ENCODE results near the gene COL24A1. TPM values are rescaled to one million over a fixed set of nuclear protein-coding genes. Genes with fewer than 3 reads are reported as not detected.

Gene COL24A1
- total and polyA plus RNA-seq, 2 donors from 2014 or later = 0.47 to 0.54 TPM

DNA sequence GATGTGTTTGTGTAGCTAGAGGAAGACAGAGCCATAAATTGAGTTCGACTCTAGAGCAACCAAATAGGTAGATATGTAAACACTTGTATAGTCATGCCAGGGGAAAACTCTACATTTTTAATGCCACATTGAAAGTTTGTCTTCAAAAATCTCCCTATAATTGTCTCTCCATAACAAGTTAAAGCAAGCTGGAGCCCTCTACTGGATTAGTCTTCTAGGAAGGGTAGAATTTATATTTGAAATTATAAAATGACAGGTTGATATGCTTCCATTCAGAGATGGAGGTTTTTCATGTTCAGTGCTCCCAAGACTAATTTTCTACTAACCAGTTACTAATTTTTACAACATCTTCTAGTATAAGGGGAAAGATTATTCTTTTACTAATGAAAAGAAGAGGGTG lies 13.1 kb upstream of the COL24A1 start:
- FAIRE-seq (no peak), DNase-seq (no peak)
- Histone ChIP-seq H3K9me3 (ENCODE audit: control insufficient read depth in 2 of 3, insufficient read depth in 1 of 3, low read length in 3 of 3) (no peaks in the 10 kb centered on the region), H3K4me1 (ENCODE audit: control insufficient read depth in 2 of 3, insufficient read depth in 2 of 3, low read depth in 1 of 3, low read length in 3 of 3) (no peaks in the 10 kb centered on the region), H3K27me3 (ENCODE audit: control insufficient read depth, insufficient read depth, low read length) (no peaks in the 10 kb centered on the region), H3K4me3 (ENCODE audit: low read length in 3 of 3) (no peak overlapping the region), H3K36me3 (ENCODE audit: control insufficient read depth in 2 of 3, insufficient read depth in 3 of 3, low read length in 3 of 3) (no peaks in the 10 kb centered on the region), H3K9ac (ENCODE audit: low read length in 3 of 3) (no peak overlapping the region), H3K27ac (ENCODE audit: low read depth in 2 of 2, low read length in 2 of 2) (no peak overlapping the region)
- intact Hi-C loops (cut with DNase I) = no loop called here
- TF ChIP-seq, protein P1, sequence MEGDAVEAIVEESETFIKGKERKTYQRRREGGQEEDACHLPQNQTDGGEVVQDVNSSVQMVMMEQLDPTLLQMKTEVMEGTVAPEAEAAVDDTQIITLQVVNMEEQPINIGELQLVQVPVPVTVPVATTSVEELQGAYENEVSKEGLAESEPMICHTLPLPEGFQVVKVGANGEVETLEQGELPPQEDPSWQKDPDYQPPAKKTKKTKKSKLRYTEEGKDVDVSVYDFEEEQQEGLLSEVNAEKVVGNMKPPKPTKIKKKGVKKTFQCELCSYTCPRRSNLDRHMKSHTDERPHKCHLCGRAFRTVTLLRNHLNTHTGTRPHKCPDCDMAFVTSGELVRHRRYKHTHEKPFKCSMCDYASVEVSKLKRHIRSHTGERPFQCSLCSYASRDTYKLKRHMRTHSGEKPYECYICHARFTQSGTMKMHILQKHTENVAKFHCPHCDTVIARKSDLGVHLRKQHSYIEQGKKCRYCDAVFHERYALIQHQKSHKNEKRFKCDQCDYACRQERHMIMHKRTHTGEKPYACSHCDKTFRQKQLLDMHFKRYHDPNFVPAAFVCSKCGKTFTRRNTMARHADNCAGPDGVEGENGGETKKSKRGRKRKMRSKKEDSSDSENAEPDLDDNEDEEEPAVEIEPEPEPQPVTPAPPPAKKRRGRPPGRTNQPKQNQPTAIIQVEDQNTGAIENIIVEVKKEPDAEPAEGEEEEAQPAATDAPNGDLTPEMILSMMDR (IDR thresholded peaks at IDR 0.05; ENCODE audit: borderline replicate concordance, extremely low read depth, insufficient read depth) = no peak

DNA sequence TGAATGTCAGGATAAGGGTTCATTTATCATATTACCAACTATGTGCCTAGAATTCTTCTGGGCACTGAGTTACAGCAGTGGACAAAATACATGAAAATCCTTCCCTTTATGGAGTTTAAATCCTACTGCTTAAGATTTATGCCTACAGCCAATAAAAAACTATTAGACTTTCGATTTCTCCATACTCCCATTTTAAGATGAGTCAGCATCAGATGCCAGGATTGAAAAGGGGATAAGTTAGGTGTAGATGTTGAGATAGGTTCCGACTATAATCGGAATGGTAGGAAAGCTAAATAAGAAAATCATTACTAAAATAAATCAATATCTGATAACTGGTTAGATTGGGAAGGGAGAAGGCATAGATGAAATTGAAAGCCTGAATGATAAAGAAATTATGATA lies 3.2 kb upstream of the COL24A1 start:
- Histone ChIP-seq H3K27me3 (ENCODE audit: control insufficient read depth, insufficient read depth, low read length) (no peaks in the 10 kb centered on the region), H3K4me1 (ENCODE audit: control insufficient read depth in 2 of 3, insufficient read depth in 2 of 3, low read depth in 1 of 3, low read length in 3 of 3) (peaks cover 0 to 9% (median 0%) of the 10 kb centered on the region in 3 donors), H3K9ac (ENCODE audit: low read length in 3 of 3) (no peak overlapping the region), H3K27ac (ENCODE audit: low read depth in 2 of 2, low read length in 2 of 2) (no peak overlapping the region), H3K4me3 (ENCODE audit: low read length in 3 of 3) (no peak overlapping the region), H3K36me3 (ENCODE audit: control insufficient read depth in 2 of 3, insufficient read depth in 3 of 3, low read length in 3 of 3) (no peaks in the 10 kb centered on the region), H3K9me3 (ENCODE audit: control insufficient read depth in 2 of 3, insufficient read depth in 1 of 3, low read length in 3 of 3) (no peaks in the 10 kb centered on the region)
- intact Hi-C loops (cut with DNase I) = no loop called here
- FAIRE-seq (no peak), DNase-seq (no peak)
- TF ChIP-seq, protein P1 (IDR thresholded peaks at IDR 0.05; ENCODE audit: borderline replicate concordance, extremely low read depth, insufficient read depth) = no peak

DNA sequence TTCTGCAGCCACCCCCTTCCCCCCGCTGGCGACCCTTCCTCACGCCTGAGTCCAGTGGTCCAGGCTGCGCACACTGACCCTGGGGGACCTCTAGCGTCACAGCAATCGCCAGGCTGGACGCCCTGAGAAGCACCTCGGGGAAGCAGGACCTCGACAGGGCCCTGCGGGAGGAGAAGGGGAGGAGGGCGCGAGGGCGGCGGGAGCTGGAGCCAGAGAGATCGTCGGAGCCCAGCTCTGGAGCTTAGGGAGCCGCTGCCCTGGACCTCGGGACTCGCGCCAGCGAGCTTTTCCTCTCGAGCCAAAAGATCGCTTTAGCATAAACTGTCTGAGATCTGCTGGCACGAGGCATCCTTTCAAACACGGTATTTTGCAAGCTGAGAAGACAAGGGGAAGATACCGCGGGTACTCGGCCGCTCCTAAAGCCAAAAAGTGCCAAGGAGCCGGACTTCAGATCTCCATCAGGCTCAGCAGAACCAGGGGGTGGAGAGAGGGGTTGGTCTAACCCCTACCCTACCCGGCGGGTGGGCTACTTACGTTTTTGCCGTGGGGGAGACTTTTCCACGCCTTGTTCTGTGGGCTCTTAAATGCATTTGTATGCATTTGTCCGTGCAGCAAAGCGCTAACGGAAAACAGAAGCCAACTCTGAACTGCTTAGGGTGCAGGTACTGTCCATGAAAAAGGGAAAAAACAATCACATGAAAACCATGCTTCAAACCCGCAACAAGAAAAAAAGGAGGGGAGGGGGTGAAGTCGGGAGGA lies 586 bp downstream of the COL24A1 start:
- Histone ChIP-seq H3K4me1 (ENCODE audit: control insufficient read depth in 2 of 3, insufficient read depth in 2 of 3, low read depth in 1 of 3, low read length in 3 of 3) (peaks cover 0 to 11% (median 0%) of the 10 kb centered on the region in 3 donors), H3K27me3 (ENCODE audit: control insufficient read depth, insufficient read depth, low read length) (no peaks in the 10 kb centered on the region), H3K9ac (ENCODE audit: low read length in 3 of 3) (no peak overlapping the region), H3K4me3 (ENCODE audit: low read length in 3 of 3) (peak overlapping the region; percentile 38 to 54 (median 52)), H3K9me3 (ENCODE audit: control insufficient read depth in 2 of 3, insufficient read depth in 1 of 3, low read length in 3 of 3) (no peaks in the 10 kb centered on the region), H3K36me3 (ENCODE audit: control insufficient read depth in 2 of 3, insufficient read depth in 3 of 3, low read length in 3 of 3) (no peaks in the 10 kb centered on the region), H3K27ac (ENCODE audit: low read depth in 2 of 2, low read length in 2 of 2) (no peak overlapping the region)
- peak; percentile 40 to 72 (median 62) for DNase-seq
- TF ChIP-seq, protein P1 (IDR thresholded peaks at IDR 0.05; ENCODE audit: borderline replicate concordance, extremely low read depth, insufficient read depth) = no peak
- intact Hi-C loops (cut with DNase I) = no loop called here
- no peak for FAIRE-seq
